Sigmoid colon (tissue), 4 donors: Measurements from ENCODE around the gene CCNL1.

ENCODE experiments used
- CTCF ChIP-seq, 4 experiments: fragments of 450-650 bp in 3 of 4; fragments of 200-600 bp in 1 of 4; IDR thresholded peaks; one replicate each; pipeline ENCODE4 v1.5.1; 2016 to 2019; ENCODE audit warnings: antibody characterized with exemption in 4 of 4, mild to moderate bottlenecking in 3 of 4, moderate library complexity in 2 of 4
- EP300 ChIP-seq, 4 donors: sonication (generic); formaldehyde crosslinking; IDR thresholded peaks; one replicate each; pipeline ENCODE4 v1.6.1; 2017; ENCODE audit warnings: antibody characterized with exemption in 4 of 4

GRCh38 chr3:157190380-157190872 is 30.5 kb upstream of the CCNL1 start:
- TF ChIP-seq CTCF (IDR thresholded peaks at IDR 0.05) (no peak), EP300 (IDR thresholded peaks at IDR 0.05) (no peak)
